GM19035 (cell line): ENCODE measurements around the gene TAOK1.

Source experiments
- ATAC-seq: cut with Tn5 transposase; IDR thresholded peaks from one replicate; pipeline ENCODE4 v1.9.1; 2021; ENCODE audit not compliant: unreplicated experiment

Gene TAOK1

GRCh38 chr17:29581583-29582253 lies 191.6 kb downstream of the TAOK1 start:
- ATAC-seq: no peak

GRCh38 chr17:29582254-29582765 lies 192.1 kb downstream of the TAOK1 start:
- ATAC-seq: no peak

GRCh38 chr17:29582772-29583171 lies 192.6 kb downstream of the TAOK1 start:
- ATAC-seq: no peak

- ATAC-seq: no peak
Measured at GRCh38 chr17:29583324-29584248, 193.4 kb downstream of the TAOK1 start.

- ATAC-seq: no peak
Measured at GRCh38 chr17:29584452-29585079, 194.4 kb downstream of the TAOK1 start.

- ATAC-seq: no peak
Measured at GRCh38 chr17:29585080-29585751, 195.1 kb downstream of the TAOK1 start.

- ATAC-seq: no peak
Measured at GRCh38 chr17:29586676-29587469, 196.7 kb downstream of the TAOK1 start.

GRCh38 chr17:29587591-29587990 lies 197.4 kb downstream of the TAOK1 start:
- no peak for ATAC-seq

GRCh38 chr17:29588017-29588561 lies 197.9 kb downstream of the TAOK1 start:
- no peak for ATAC-seq

- peak; percentile 17 for ATAC-seq
Measured at GRCh38 chr17:29588562-29589411, 198.6 kb downstream of the TAOK1 start.

- peak; percentile 58 for ATAC-seq
Measured at GRCh38 chr17:29589524-29590410, 199.6 kb downstream of the TAOK1 start, which contains the start of gene GIT1. TSS of gene GIT1 (minus strand) at chr17:29589648. CDS start at chr17:29589378, 270 bp downstream.

GRCh38 chr17:29590411-29591145 lies 200.4 kb downstream of the TAOK1 start:
- ATAC-seq: no peak

GRCh38 chr17:29591146-29591736 lies 201.1 kb downstream of the TAOK1 start:
- ATAC-seq: no peak

GRCh38 chr17:29591737-29592608 lies 201.8 kb downstream of the TAOK1 start:
- no peak for ATAC-seq

- ATAC-seq: no peak
Measured at GRCh38 chr17:29592850-29593551, 202.8 kb downstream of the TAOK1 start, which contains the start of gene ANKRD13B. TSS of gene ANKRD13B (plus strand) at chr17:29593132. CDS start at chr17:29593622, 490 bp downstream.
